HCT116 (cell line): Measurements from ENCODE around the gene TCERG1L. TPM values are rescaled to one million over a fixed set of nuclear protein-coding genes. Genes with fewer than 3 reads are reported as not detected.

Experiments
- ATAC-seq: fragments of 200-7000 bp; cut with Tn5 transposase; 2 replicates; pipeline ENCODE4 v1.9.1; 2020; ENCODE audit warnings: mild to moderate bottlenecking, moderate library complexity
- BruUV-seq: library from RNA; stranded (reverse); fragments of 400-500 nt; replicated peaks from 2 replicates; lab custom pipeline; 2021; lab: Mats Ljungman, UMichigan
- CTCF ChIA-PET: fragments of 300-600 bp; sonication (Branson Sonifier 250); formaldehyde crosslinking; loops from one replicate; lab custom pipeline; 2021; ENCODE audit warnings: antibody characterized with exemption; lab: Charles Lee
- POLR2A ChIA-PET: fragments of 300-600, 350-600 bp; sonication (Branson Sonifier 250); formaldehyde crosslinking; loops from one replicate; lab custom pipeline; 2021; ENCODE audit warnings: antibody characterized with exemption; lab: Charles Lee
- RAD21 ChIA-PET, 2 experiments: fragments of 300-600 bp; sonication (Branson Sonifier 250); formaldehyde crosslinking; loops; one replicate each; lab custom pipeline; 2023; ENCODE audit warnings: low total read pairs in 2 of 2; ENCODE audit not compliant: uncharacterized antibody in 2 of 2, unreplicated experiment in 2 of 2, low non-redundant PET in 1 of 2; lab: Charles Lee
- DNase-seq: peaks from one replicate; pipeline ENCODE4 v3.0.0-alpha.2; 2010; ENCODE audit warnings: low read depth, low spot score
- H2AFZ ChIP-seq: fragments of 200-600 bp; shearing (Covaris generic), sonication (generic); 2 replicates; pipeline ENCODE4 v1.6.1; 2017; ENCODE audit warnings: low read depth, mixed run types, mixed read lengths, antibody characterized with exemption, low read length; ENCODE audit not compliant: poor library complexity, severe bottlenecking
- H3K27ac ChIP-seq: 2 replicates; pipeline ENCODE4 v1.5.1; 2012; ENCODE audit warnings: low read depth, low read length
- H3K27me3 ChIP-seq: fragments of 200-600 bp; sonication (generic); 2 replicates; pipeline ENCODE4 v1.6.1; 2016; ENCODE audit warnings: mixed run types, low read length, mixed read lengths; ENCODE audit not compliant: insufficient read depth
- H3K36me3 ChIP-seq, 2 experiments: fragments of 200-500 bp in 1 of 2; fragments of 200-600 bp in 1 of 2; sonication (Bioruptor generic) in 1 of 2; sonication (generic) in 1 of 2; 2 replicates each; pipeline versions ENCODE4 v1.5.1 to v1.6.1; 2014 to 2016; ENCODE audit warnings: low read length in 2 of 2, inconsistent platforms in 1 of 2, mixed read lengths in 1 of 2, mixed run types in 1 of 2; ENCODE audit not compliant: insufficient read depth in 2 of 2, control insufficient read depth in 1 of 2
- H3K4me1 ChIP-seq, 2 experiments: fragments of 200-600 bp in 1 of 2; sonication (generic) in 1 of 2; 2 replicates each; pipeline versions ENCODE4 v1.5.1 to v1.6.1; 2012 to 2017; ENCODE audit warnings: low read length in 2 of 2, inconsistent platforms in 1 of 2, mild to moderate bottlenecking in 1 of 2, mixed read lengths in 1 of 2, mixed run types in 1 of 2, moderate library complexity in 1 of 2; ENCODE audit not compliant: insufficient read depth in 2 of 2, control insufficient read depth in 1 of 2
- H3K4me2 ChIP-seq: fragments of 200-600 bp; sonication (generic); 2 replicates; pipeline ENCODE4 v1.6.1; 2017; ENCODE audit warnings: mixed run types, low read length, mixed read lengths
- H3K4me3 ChIP-seq, 2 experiments: fragments of 200-600 bp in 1 of 2; sonication (generic) in 1 of 2; replicated peaks in 1 of 2; 2 replicates each; pipeline ENCODE4 v1.5.1; 2011 to 2016; ENCODE audit warnings: low read length in 2 of 2, control low read depth in 1 of 2, low read depth in 1 of 2, mild to moderate bottlenecking in 1 of 2, mixed read lengths in 1 of 2, mixed run types in 1 of 2
- H3K79me2 ChIP-seq: fragments of 200-600 bp; sonication (generic); 2 replicates; pipeline ENCODE4 v1.6.1; 2017; ENCODE audit warnings: mild to moderate bottlenecking, mixed run types, low read length, moderate library complexity, mixed read lengths; ENCODE audit not compliant: insufficient read depth
- H3K9ac ChIP-seq: fragments of 200-600 bp; sonication (generic); 2 replicates; pipeline ENCODE4 v1.6.1; 2016; ENCODE audit warnings: low read length, mixed read lengths
- H3K9me2 ChIP-seq: fragments of 200-600 bp; sonication (generic), shearing (Covaris generic); 2 replicates; pipeline ENCODE4 v1.6.1; 2017; ENCODE audit warnings: mixed run types, mild to moderate bottlenecking, moderate library complexity; ENCODE audit not compliant: insufficient read depth
- H3K9me3 ChIP-seq, 2 experiments: fragments of 200-500 bp in 1 of 2; fragments of 200-600 bp in 1 of 2; sonication (Bioruptor generic) in 1 of 2; sonication (generic) in 1 of 2; 2 replicates each; pipeline ENCODE4 v1.6.1; 2014 to 2017; ENCODE audit warnings: low read length in 2 of 2, mixed read lengths in 2 of 2, inconsistent platforms in 1 of 2, low read depth in 1 of 2, mild to moderate bottlenecking in 1 of 2, mixed run types in 1 of 2, moderate library complexity in 1 of 2; ENCODE audit not compliant: control insufficient read depth in 1 of 2, insufficient read depth in 1 of 2
- H4K20me1 ChIP-seq: fragments of 200-600 bp; sonication (generic), shearing (Covaris generic); 2 replicates; pipeline ENCODE4 v1.6.1; 2017; ENCODE audit warnings: mixed run types, mild to moderate bottlenecking, moderate library complexity; ENCODE audit not compliant: insufficient read depth
- CTCF ChIP-seq, 3 experiments: fragments of 200-600 bp in 1 of 3; sonication (generic) in 1 of 3; IDR thresholded peaks in 2 of 3; conservative IDR thresholded peaks in 1 of 3; 2 replicates each; pipeline ENCODE4 v1.5.1; 2012 to 2017; ENCODE audit warnings: low read depth in 2 of 3, low read length in 2 of 3, antibody characterized with exemption in 1 of 3, borderline replicate concordance in 1 of 3, control low read depth in 1 of 3, mild to moderate bottlenecking in 1 of 3, mixed read lengths in 1 of 3, mixed run types in 1 of 3, moderate library complexity in 1 of 3; ENCODE audit not compliant: insufficient read depth in 1 of 3
- EGR1 ChIP-seq: IDR thresholded peaks from 2 replicates; pipeline ENCODE4 v1.6.1; 2012; ENCODE audit warnings: low read depth
- ELF1 ChIP-seq: IDR thresholded peaks from 2 replicates; pipeline ENCODE4 v1.6.1; 2012; ENCODE audit warnings: low read depth, borderline replicate concordance
- EZH2phosphoT487 ChIP-seq: fragments of 200-600 bp; IDR thresholded peaks from 2 replicates; pipeline ENCODE4 v1.6.1; 2018; ENCODE audit warnings: antibody characterized with exemption, borderline replicate concordance
- FOSL1 ChIP-seq: IDR thresholded peaks from 2 replicates; pipeline ENCODE4 v1.6.1; 2012; ENCODE audit warnings: low read depth
- JUND ChIP-seq: IDR thresholded peaks from 2 replicates; pipeline ENCODE4 v1.6.1; 2012
- MAX ChIP-seq: IDR thresholded peaks from 2 replicates; pipeline ENCODE4 v1.6.1; 2012
- POLR2A ChIP-seq: IDR thresholded peaks from 2 replicates; pipeline ENCODE4 v1.7.0; 2011; ENCODE audit warnings: borderline replicate concordance; ENCODE audit not compliant: insufficient read depth, insufficient read length; ENCODE audit errors: extremely low read depth
- POLR2AphosphoS5 ChIP-seq: IDR thresholded peaks from 2 replicates; pipeline ENCODE4 v1.6.1; 2011; ENCODE audit warnings: mild to moderate bottlenecking, low read depth, low read length, moderate library complexity
- RAD21 ChIP-seq: IDR thresholded peaks from 2 replicates; pipeline ENCODE4 v1.6.1; 2012; ENCODE audit warnings: low read depth, mild to moderate bottlenecking
- SP1 ChIP-seq: IDR thresholded peaks from 2 replicates; pipeline ENCODE4 v1.6.1; 2012; ENCODE audit warnings: low read depth
- SRF ChIP-seq: IDR thresholded peaks from 2 replicates; pipeline ENCODE4 v1.6.1; 2012; ENCODE audit warnings: low read depth
- TCF7L2 ChIP-seq: IDR thresholded peaks from 2 replicates; pipeline ENCODE4 v1.7.0; 2011; ENCODE audit warnings: borderline replicate concordance, inconsistent platforms; ENCODE audit not compliant: insufficient read depth, insufficient read length; ENCODE audit errors: extremely low read depth
- YY1 ChIP-seq: IDR thresholded peaks from 2 replicates; pipeline ENCODE4 v1.6.1; 2011; ENCODE audit warnings: low read length, low read depth, moderate library complexity, mild to moderate bottlenecking; ENCODE audit not compliant: insufficient replicate concordance; ENCODE audit errors: extremely low read depth
- ZBTB33 ChIP-seq: IDR thresholded peaks from 2 replicates; pipeline ENCODE4 v1.6.1; 2011; ENCODE audit warnings: mild to moderate bottlenecking, low read length, moderate library complexity; ENCODE audit not compliant: insufficient replicate concordance; ENCODE audit errors: extremely low read depth
- ZNF274 ChIP-seq: fragments of 200-500 bp; sonication (Bioruptor generic); IDR thresholded peaks from 2 replicates; pipeline ENCODE4 v1.6.1; 2014; ENCODE audit warnings: mild to moderate bottlenecking, low read depth, low read length, inconsistent platforms
- intact Hi-C: fragments of 100-400 bp; cut with micrococcal nuclease; formaldehyde crosslinking; loops from 2 replicates; pipeline ENCODE4 v1.10.0; 2022
- total RNA-seq: library from RNA; stranded (reverse); gene quantifications from one replicate; pipeline ENCODE4 v1.2.1, GENCODE V29; 2021; ENCODE audit not compliant: unreplicated experiment
- TF ChIP-seq, protein P1 (sequence below): IDR thresholded peaks from 2 replicates; pipeline ENCODE4 v1.6.1; 2012
- TF ChIP-seq, protein P2 (sequence below): IDR thresholded peaks from 2 replicates; pipeline ENCODE4 v1.6.1; 2012; ENCODE audit warnings: low read depth

TCERG1L gene
- total RNA-seq, 1 experiment from 2014 or later: not detected

- no peak overlapping the region for H3K9ac ChIP-seq
- ATAC-seq (no peak), DNase-seq (no peak)
- no peaks in the 10 kb centered on the region for H3K4me1 ChIP-seq
- ChIA-PET RAD21 (no interaction called here), CTCF (no interaction called here), POLR2A (no interaction called here)
- H2AFZ ChIP-seq: no peak overlapping the region
- no peak overlapping the region for H3K4me2 ChIP-seq
- H3K27me3 ChIP-seq: peaks cover 2% of the 10 kb centered on the region; the same call in 1 of the 2 replicates
- intact Hi-C loops: no loop called here
- no peaks in the 10 kb centered on the region for H3K36me3 ChIP-seq
- TF ChIP-seq POLR2AphosphoS5 (no peak), YY1 (no peak), ELF1 (no peak), TCF7L2 (no peak), MAX (no peak), CTCF (IDR thresholded peaks at IDR 0.05 in 2 of 3, conservative IDR thresholded peaks at IDR 0.05 in 1 of 3; ENCODE audit: borderline replicate concordance in 1 of 3, insufficient read depth in 1 of 3, low read depth in 2 of 3, low read length in 2 of 3) (no peak), JUND (no peak), SRF (no peak), ZBTB33 (no peak), EGR1 (no peak), EZH2phosphoT487 (no peak), SP1 (no peak), ZNF274 (no peak), RAD21 (no peak), POLR2A (no peak), FOSL1 (no peak)
- TF ChIP-seq, protein P1, sequence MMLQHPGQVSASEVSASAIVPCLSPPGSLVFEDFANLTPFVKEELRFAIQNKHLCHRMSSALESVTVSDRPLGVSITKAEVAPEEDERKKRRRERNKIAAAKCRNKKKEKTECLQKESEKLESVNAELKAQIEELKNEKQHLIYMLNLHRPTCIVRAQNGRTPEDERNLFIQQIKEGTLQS: no peak
- TF ChIP-seq, protein P2, sequence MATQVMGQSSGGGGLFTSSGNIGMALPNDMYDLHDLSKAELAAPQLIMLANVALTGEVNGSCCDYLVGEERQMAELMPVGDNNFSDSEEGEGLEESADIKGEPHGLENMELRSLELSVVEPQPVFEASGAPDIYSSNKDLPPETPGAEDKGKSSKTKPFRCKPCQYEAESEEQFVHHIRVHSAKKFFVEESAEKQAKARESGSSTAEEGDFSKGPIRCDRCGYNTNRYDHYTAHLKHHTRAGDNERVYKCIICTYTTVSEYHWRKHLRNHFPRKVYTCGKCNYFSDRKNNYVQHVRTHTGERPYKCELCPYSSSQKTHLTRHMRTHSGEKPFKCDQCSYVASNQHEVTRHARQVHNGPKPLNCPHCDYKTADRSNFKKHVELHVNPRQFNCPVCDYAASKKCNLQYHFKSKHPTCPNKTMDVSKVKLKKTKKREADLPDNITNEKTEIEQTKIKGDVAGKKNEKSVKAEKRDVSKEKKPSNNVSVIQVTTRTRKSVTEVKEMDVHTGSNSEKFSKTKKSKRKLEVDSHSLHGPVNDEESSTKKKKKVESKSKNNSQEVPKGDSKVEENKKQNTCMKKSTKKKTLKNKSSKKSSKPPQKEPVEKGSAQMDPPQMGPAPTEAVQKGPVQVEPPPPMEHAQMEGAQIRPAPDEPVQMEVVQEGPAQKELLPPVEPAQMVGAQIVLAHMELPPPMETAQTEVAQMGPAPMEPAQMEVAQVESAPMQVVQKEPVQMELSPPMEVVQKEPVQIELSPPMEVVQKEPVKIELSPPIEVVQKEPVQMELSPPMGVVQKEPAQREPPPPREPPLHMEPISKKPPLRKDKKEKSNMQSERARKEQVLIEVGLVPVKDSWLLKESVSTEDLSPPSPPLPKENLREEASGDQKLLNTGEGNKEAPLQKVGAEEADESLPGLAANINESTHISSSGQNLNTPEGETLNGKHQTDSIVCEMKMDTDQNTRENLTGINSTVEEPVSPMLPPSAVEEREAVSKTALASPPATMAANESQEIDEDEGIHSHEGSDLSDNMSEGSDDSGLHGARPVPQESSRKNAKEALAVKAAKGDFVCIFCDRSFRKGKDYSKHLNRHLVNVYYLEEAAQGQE: no peak
- no peaks in the 10 kb centered on the region for H3K9me2 ChIP-seq
- H3K79me2 ChIP-seq: no peaks in the 10 kb centered on the region
- H3K9me3 ChIP-seq: no peaks in the 10 kb centered on the region
- H4K20me1 ChIP-seq: no peaks in the 10 kb centered on the region
- no TSS peak for BruUV-seq
- H3K4me3 ChIP-seq: no peak overlapping the region
- H3K27ac ChIP-seq: no peak overlapping the region
Measured at GRCh38 chr10:131184503-131184902, 127.0 kb downstream of the TCERG1L start.
